Measurements from ENCODE around the gene MSRB3.

Gene MSRB3

GRCh38 chr12:65327207-65328076 is 49.0 kb downstream of the MSRB3 start:
- no peak for DNase-seq

DNA sequence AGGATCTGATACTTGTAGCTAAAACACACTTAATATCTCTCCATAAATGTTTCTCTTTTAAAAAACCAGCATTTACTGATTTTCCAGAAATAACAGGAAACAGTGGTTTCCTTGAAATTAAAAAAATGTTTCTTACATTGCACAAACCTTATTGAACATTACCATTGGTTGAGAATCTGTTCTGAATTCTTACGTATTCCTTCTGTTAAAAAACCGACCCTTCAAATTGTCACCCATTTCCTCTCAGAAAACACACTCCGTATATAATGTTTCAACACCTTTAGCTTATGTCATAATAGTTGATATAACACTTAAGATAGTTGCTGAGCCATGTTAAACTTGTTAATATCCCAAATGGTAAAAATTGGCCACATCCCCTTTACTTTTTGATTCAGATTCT is 51.2 kb downstream of the MSRB3 start:
- DNase-seq, result no peak

DNA sequence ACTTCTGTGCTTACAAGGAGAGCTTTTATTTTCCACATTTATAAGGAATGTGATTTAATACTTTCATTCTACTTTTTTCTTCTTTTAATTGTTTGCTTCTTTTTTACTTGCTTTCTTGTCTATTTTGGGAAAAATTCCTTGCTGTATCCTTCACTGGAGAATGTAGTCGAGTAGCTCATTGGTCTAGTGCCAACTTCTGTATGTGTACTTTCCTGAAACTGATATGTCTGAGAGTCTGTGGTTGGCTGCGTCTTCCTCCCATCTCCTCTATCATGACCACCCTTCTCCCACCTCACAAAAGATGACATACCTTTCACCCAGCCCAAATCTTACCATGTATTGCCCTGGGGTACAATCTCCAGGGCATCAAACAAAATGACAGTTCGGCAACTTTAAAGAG is 51.8 kb downstream of the MSRB3 start:
- DNase-seq, result no peak

DNA sequence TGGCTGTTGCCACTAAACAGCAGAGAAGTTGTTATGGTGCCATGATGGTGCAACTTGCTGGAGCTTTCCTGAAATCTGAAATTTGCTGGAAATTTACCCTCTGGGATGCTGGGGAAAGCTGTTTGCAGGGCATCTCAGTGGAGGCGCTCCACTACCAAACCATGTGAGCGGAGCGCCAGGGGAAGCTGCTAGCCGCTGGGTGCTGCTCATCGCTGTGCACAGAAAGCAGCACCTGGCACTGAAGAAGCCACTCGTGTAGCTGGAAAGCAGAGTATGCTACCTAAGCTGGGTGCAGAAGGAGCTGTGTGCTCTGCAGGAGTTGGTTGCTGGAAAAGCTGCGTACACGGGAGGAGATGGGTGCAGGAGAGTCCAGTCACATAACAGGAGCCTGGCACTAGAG is 53.0 kb downstream of the MSRB3 start:
- DNase-seq, result no peak

DNA sequence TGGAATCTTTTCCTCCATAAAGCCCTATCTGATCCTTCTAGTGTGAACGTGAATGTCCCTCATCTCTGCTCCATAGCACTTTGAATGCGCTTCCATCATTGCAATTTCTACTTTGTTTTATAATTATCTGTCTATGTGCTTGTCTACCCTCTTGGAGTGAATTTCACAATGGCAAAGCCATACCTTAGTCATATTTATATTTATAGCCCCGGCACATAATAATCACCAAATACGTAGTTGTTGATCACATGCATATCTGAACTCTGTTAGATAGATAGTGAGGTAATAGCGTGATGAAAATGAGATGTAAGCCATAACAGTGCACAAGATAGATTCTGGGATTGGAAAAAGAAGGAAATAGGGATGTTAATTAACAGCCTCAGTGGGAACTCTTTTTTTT is 55.2 kb downstream of the MSRB3 start:
- DNase-seq, result no peak

- DNase-seq, result no peak
These were observed 56.0 kb downstream of the MSRB3 start for GRCh38 chr12:65334521-65334920.

GRCh38 chr12:65335021-65335714 is 56.7 kb downstream of the MSRB3 start:
- DNase-seq, result no peak

DNA sequence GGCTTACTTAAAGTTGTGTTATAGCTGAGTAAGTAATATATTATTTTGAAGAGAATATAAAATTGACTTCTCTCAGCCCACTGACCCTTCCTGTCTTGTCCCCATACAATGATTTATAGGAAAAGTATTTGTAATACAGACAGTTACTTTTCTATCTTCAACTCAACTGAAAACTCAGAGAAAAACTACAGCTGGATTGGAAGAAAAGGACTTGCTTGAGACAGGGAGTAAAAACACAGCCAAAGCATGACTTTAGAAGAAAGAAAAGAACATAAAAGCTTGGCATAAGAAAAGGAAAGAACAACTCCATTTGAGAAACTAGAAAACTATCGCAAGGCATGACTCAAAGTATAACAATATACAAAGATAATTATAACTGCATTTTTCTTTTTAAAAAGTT is 57.5 kb downstream of the MSRB3 start:
- no peak for DNase-seq

GRCh38 chr12:65339161-65339560 is 60.7 kb downstream of the MSRB3 start:
- no peak for DNase-seq

- DNase-seq, result no peak
These were observed 64.7 kb downstream of the MSRB3 start for GRCh38 chr12:65343230-65343629.

DNA sequence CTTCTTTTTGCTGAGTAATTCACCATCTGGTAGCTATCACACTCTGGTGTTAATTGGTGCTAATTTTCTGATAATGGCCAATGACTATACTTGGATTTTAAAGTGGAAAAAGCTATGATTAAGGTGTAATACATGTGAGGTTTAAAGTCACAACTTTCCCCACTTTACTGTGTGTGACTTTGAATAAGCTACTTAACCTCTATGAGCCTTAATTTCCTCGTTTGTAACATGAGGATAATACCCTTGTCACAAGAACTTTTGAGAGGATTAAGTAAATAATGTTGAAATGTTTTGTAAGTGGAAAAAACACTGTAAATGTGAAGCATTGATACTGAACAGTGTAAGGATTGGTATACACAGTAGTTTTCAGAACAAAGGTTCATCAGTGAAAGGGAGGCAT is 65.3 kb downstream of the MSRB3 start:
- no peak for DNase-seq

DNA sequence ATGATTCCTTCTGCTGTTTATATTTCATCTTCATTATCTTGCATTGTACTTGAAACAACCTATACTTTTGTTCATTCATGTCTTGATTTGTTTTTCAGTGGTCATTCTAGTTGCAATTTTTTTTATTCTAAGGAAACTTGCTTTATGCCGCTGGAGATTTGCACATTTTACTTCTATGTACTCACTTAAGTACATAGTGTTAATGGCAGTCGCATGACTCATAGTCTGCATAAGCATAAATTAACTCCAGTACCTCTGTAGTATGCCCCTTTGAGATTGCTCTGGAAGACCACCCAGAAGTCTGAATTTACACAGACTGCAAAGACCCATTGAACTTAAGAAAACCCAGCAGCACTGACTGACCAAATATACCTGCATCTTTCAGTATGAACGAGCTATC is 77.0 kb downstream of the MSRB3 start:
- DNase-seq, result no peak

GRCh38 chr12:65362234-65363031 is 84.0 kb downstream of the MSRB3 start:
- DNase-seq, result no peak

DNA sequence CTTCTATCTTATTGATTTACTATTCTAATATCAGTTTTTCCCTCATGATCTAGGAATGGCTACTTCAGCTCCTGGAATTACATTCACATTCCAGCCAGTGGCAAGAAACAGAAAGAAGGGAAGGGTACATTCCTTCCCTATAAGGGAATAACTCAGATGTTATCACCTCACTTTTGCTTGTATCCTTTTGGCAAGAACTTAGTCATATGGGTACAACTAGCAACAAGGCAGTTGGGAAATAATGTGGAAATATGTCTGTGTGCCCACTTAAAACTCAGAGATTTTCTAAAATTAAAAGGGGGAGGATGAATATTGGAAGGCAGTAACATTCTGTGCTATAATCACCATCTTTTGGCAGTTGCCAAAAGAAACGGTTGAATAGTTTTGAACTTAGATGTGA is 85.6 kb downstream of the MSRB3 start:
- no peak for DNase-seq

DNA sequence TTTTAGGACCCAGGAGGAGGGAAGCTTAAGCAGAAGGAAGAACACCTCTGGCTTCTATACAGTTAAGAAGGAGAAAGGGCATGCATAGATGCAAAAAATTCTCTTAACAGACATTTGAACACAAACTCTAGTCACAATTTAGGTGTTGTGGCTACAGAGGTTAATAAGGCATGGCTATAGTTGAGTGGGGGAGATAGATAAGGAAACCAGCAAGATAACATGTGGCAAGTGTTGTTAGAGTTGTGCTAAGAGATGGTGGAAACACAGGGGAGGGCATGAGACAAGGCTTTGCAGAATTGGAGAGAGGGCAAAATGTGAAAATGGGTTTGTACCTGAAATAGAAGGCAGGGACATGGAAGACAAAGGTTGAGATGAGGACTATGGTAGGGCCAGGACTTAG is 88.9 kb downstream of the MSRB3 start:
- no peak for DNase-seq

- DNase-seq, result no peak
These were observed 89.6 kb downstream of the MSRB3 start for GRCh38 chr12:65368055-65368454.

DNA sequence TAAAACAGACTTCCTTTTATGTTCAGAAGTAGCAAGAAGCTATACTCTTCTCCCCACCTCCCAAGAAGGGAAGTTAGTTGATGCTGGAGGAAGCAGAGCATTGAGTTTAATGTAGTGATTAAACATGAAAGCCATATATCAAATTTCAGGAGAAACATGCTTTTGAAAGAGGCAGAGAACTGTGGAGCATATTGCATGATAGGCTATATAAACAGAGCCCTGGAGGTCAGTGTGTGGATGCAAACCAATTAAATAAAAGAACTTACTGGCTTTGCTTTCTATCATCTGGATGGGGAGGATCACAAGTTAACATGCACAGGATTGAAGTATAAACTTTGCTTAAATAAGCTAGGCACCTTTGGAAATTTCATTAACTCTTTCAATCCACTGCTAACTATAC is 94.1 kb downstream of the MSRB3 start:
- no peak for DNase-seq

DNA sequence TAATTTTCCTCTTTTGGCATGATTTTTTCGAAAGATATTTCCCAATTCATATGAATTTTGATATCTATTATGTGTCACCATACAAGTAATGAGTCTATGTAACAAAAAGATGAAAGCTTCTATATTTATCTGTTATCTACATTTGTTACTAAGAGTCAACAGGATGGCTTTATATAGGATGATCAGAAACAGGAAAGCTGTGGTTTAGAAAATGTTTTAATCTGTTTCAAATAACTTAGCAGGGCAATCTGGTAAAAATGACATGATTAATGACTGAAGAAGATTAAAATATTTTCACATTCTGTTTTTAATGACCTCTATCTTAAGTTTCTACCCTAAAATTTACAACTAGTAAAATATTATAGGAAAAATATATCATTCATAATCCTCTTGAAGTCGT is 105.8 kb downstream of the MSRB3 start:
- DNase-seq, result no peak

DNA sequence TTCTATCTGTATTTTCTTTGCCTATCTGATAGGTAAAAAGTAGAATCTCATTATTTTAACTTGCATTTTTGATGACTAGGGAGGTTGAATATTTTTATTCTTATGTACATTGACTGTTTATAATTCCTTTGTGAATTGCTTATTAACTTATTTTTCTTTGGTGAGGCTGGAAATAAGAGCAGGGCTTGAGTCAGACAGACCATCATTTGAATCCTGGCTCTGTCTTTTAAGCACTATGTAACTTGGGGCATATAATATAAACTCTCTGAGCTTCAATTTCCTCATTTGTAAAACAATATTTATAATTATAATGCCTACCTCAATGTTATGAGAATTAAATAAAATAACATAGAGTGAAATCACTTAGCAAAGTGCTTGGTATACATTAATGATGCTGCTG is 108.9 kb downstream of the MSRB3 start:
- DNase-seq, result no peak

- no peak for DNase-seq
These were observed 111.0 kb downstream of the MSRB3 start for GRCh38 chr12:65389436-65389835.

DNA sequence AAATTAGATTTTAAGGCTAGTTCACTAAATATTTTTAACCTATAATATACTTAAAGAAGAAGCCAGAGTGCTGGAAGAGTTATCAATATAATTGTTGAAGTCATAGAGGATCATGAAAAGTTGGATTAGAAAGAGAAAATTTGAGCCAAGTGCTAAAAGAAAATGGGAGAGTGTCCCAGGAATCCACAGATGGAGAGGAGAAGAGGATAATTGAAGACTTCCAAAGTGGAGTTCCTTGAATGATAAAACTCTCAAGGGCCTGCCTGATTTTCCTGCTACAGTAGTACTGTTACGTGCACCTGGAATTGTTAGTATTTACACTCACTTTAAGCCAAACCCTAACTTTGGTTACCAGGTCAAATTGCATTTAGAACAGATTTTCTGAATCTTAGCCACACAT is 113.2 kb downstream of the MSRB3 start:
- no peak for DNase-seq

DNA sequence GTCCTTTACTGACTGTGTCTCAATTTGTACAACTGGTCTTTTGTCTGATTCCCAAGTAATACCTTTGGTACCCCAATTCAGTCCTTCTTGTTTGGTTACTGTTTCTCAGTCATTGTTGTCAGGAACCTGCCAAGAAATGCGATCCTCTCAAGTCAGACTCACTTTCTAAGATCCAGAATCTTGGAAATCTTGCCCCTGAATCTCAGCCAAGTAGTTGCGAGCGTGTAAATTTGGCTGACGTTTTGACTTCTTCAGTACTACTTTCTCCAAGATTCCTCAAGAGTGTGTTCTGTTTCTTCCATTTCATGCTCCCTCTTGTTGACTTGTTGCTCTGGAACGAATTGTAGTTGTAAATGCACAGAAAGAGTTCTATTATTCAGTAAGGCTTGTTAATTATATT is 114.0 kb downstream of the MSRB3 start:
- no peak for DNase-seq

- no peak for DNase-seq
These were observed 124.7 kb downstream of the MSRB3 start for GRCh38 chr12:65403188-65403587.
